ENCODE measurements around the gene PIK3CD. TPM values are rescaled to one million over a fixed set of nuclear protein-coding genes. Genes with fewer than 3 reads are reported as not detected.

The PIK3CD gene
- total RNA-seq, 1 donor, result 3.0 TPM

DNA sequence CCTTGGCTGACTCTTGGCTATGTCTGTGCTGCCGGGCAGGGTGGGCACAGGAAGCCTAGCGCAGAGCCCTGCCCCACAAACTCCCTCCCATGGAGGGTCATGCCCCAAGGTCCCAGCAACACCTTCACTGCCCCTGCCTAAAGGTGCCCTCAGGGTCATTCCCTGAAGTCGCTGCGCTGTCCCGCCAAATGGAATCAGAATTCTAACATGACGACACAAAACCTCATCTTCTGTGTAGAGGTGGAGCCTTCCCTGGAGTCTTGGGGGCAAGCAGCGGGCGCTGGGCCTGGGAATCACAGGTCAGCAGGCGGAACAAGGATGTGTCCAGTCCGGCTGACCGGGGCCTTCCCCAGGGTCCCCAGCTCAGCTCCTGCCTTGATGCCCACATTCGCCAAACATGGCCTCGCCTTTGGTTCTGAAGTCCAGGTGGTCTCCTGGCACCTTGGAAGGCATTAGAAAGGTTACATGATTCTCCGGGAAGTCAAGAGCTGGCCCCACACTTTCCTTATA, 45.5 kb upstream of the PIK3CD start:
- no peak overlapping the region for H3K4me3 ChIP-seq (ENCODE audit: low read depth, low read length)
- TF ChIP-seq, protein P1, sequence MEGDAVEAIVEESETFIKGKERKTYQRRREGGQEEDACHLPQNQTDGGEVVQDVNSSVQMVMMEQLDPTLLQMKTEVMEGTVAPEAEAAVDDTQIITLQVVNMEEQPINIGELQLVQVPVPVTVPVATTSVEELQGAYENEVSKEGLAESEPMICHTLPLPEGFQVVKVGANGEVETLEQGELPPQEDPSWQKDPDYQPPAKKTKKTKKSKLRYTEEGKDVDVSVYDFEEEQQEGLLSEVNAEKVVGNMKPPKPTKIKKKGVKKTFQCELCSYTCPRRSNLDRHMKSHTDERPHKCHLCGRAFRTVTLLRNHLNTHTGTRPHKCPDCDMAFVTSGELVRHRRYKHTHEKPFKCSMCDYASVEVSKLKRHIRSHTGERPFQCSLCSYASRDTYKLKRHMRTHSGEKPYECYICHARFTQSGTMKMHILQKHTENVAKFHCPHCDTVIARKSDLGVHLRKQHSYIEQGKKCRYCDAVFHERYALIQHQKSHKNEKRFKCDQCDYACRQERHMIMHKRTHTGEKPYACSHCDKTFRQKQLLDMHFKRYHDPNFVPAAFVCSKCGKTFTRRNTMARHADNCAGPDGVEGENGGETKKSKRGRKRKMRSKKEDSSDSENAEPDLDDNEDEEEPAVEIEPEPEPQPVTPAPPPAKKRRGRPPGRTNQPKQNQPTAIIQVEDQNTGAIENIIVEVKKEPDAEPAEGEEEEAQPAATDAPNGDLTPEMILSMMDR (IDR thresholded peaks at IDR 0.05; ENCODE audit: insufficient read depth, low read length), result no peak
- DNase-seq (ENCODE audit: low read depth), result no peak

DNA sequence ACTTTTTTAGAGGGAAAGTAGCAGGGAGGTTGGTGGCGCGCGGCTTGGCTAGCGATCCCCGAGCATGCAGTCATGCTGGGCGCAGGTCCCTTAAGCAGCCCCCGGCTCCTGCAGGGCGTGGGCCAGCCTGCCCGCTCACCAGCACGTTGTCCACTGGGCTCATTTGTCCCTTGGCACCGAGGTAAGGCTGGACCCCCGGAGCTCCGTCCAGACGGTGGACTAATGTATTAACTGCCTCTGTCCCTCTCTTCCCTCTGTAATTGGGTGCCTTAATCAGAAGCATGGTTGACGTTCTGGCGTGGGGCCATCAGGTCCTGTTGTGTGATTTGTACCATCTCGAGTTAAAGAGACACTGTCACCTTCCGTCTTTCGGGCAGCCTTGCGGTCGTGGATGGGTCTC, 45.1 kb upstream of the PIK3CD start:
- no peak for DNase-seq (ENCODE audit: low read depth)
- TF ChIP-seq, protein P1 (IDR thresholded peaks at IDR 0.05; ENCODE audit: insufficient read depth, low read length), result no peak
- no peak overlapping the region for H3K4me3 ChIP-seq (ENCODE audit: low read depth, low read length)

DNA sequence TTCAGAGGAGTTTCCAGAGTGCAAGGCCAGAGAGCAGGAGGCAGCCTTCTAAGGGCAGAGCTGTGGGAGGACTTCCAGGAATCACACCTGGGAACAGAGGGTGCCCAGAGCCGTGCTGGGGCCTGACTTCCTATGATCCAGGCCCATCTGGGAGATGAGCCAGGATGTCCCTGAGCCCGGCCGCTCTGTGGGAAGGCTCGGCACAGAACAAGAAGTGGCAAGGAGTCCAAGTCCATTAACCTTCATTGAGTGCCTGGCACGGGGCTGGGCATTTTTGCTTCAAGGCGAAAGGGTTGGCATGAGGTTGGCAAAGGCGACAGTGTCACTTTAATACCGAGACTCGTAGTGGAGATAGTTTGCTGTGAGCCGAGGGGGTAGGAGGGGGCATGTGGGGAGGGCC, 44.6 kb upstream of the PIK3CD start:
- H3K4me3 ChIP-seq (ENCODE audit: low read depth, low read length), result no peak overlapping the region
- DNase-seq (ENCODE audit: low read depth), result no peak
- TF ChIP-seq, protein P1 (IDR thresholded peaks at IDR 0.05; ENCODE audit: insufficient read depth, low read length), result no peak

DNA sequence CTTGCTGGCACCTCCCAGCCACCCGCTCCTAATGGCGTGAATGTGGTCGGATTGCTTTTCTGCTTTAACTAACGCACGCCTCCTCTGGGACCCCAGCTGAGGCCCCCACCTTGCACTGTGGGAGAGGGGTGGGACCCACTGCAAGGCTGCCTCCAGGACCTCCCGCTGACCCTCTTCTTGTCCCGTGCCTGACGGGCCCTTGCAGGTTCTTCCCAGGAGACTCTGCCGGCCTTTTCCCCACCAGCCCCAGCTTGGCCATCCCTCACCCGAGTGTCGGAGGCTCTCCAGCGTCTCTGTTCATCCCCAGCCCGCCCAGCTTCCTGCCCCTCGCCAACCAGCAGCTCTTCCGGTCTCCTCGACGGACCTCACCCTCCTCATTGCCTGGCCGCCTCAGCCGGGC, 44.2 kb upstream of the PIK3CD start:
- no peak overlapping the region for H3K4me3 ChIP-seq (ENCODE audit: low read depth, low read length)
- DNase-seq (ENCODE audit: low read depth), result no peak
- TF ChIP-seq, protein P1 (IDR thresholded peaks at IDR 0.05; ENCODE audit: insufficient read depth, low read length), result no peak

DNA sequence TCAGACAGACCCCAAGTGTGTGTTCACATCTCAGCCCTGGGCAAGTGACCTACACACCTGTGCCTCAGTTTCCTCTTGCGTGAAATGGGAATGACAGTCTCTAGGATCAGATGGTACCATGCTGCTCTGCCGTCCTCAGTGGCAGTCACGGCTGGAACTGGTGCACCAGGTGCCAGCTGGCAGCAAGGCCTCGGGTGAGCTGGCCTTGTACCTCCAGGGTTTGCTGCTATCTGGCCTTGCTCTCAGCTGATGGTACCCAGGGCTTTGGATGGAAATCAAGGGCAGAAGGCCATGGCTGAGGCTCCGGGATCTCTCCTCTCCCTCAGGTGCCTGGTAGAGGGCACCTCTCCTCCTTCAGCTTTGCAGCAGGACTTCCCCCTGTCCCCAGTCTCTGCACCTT, 41.5 kb upstream of the PIK3CD start:
- H3K4me3 ChIP-seq (ENCODE audit: low read depth, low read length), result no peak overlapping the region
- TF ChIP-seq, protein P1 (IDR thresholded peaks at IDR 0.05; ENCODE audit: insufficient read depth, low read length), result no peak
- DNase-seq (ENCODE audit: low read depth), result no peak

DNA sequence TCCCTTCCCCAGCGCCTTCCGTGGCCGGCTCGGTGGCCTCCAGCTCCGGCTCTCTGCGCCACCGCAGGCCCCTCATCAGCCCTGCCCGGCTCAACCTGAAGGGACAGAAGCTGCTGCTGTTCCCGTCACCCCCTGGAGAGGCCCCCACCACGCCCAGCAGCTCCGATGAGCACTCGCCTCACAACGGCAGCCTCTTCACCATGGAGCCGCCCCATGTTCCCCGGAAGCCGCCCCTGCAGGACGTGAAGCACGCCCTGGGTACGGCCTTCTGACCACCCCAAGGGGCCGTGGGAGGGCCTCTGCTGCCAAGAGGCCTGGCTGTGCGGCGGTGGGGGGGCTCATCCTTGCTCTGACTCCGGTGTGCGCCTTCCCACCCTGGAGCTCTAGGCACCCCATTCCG, 41.0 kb upstream of the PIK3CD start:
- no peak overlapping the region for H3K4me3 ChIP-seq (ENCODE audit: low read depth, low read length)
- TF ChIP-seq, protein P1 (IDR thresholded peaks at IDR 0.05; ENCODE audit: insufficient read depth, low read length), result no peak
- DNase-seq (ENCODE audit: low read depth), result no peak

DNA sequence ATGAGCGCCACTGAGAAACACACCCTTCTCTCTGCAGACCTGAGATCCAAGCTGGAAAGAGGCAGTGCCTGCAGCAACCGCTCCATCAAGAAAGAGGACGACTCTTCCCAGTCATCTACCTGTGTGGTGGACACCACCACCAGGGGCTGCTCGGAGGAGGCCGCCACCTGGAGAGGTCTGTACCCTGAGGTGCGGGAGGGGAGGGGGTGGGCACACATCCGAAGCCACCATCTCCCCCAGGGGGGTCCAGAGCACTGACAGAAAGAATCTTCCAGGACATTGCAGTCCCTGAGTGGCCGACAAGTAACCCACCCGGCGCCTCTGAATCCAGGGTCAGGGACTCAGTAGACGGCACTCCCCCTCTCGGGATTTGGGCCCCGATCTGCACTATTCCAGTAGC, 39.8 kb upstream of the PIK3CD start:
- DNase-seq (ENCODE audit: low read depth), result no peak
- no peak overlapping the region for H3K4me3 ChIP-seq (ENCODE audit: low read depth, low read length)
- TF ChIP-seq, protein P1 (IDR thresholded peaks at IDR 0.05; ENCODE audit: insufficient read depth, low read length), result no peak
